HG02852 (cell line): ENCODE data around the gene AGR3.

ENCODE experiments used
- ATAC-seq: cut with Tn5 transposase; IDR thresholded peaks from one replicate; pipeline ENCODE4 v1.9.1; 2021; ENCODE audit warnings: mild to moderate bottlenecking, moderate library complexity; ENCODE audit not compliant: unreplicated experiment

AGR3 gene

GRCh38 chr7:16881844-16882243 lies at the start of gene AGR3:
AGR3 (minus strand) TSS chr7:16881983; CDS start chr7:16878618, 3,365 bp downstream.
- ATAC-seq: no peak

- no peak for ATAC-seq
Observed at GRCh38 chr7:16930946-16931345, 49.2 kb upstream of the AGR3 start.

- ATAC-seq: peak; percentile 69
Observed at GRCh38 chr7:16929146-16929762, 47.5 kb upstream of the AGR3 start.

- ATAC-seq: no peak
Observed at GRCh38 chr7:16926861-16927260, 45.1 kb upstream of the AGR3 start.

DNA sequence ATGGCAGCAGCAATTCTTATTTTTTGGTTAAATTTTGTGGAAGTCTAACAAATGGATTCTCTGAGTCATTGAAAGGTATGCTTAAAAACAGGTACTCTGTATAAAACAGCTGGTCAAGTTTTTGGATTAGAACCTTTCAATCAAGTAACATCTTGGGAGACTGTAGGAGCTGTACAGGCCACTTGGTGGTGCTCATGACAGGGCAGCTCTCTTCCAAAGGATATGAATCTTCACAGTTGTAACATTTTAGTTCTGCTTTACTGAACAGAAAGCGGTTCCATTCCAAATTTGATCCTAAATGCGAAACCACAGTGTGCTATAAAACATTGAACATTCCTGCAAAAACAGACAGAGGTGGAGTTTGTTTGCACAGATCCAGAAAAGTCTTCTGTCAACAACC lies 44.5 kb upstream of the AGR3 start:
- peak; percentile 44 for ATAC-seq

GRCh38 chr7:16925609-16926008 lies 43.8 kb upstream of the AGR3 start:
- no peak for ATAC-seq

DNA sequence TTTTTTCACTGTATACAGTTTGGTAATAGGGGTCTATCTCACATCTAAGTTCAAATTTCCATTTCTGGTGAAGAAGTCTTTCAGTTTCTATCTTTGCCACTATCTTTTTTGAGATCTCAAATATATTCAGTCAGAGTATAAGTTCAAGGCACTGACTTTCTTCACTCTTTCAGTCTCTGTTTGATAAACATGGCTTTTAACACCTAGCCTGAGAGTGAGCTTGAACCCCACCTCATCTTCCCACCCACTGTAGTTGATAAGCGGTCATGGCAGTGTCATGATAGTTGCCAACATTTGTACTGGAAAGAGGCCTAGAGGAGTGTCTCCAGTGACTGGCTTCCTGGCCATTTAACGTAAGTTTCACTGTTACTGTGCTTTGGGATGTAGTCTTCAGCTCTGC lies 41.2 kb upstream of the AGR3 start:
- ATAC-seq: peak; percentile 49

- ATAC-seq: no peak
Observed at GRCh38 chr7:16921644-16922257, 40.0 kb upstream of the AGR3 start.

DNA sequence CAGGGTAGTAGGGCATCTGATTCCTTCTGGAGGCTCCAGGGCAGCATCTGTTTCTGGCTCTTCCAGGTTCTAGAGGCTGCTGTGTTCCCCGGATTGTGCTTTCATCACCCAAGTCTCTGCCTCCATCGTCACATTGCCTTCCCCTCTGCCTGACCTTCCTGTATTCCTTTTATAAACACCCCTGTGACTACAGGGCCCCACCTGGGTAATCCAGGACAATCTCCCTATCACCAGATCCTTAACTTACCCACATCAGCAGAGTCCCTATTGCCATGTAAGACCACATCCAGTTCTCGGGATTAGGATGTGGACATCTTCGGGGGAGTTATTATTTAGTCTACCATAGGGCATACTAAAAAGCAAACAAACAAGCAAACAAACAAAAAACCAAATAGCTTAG lies 39.4 kb upstream of the AGR3 start:
- no peak for ATAC-seq

- no peak for ATAC-seq
Observed at GRCh38 chr7:16919440-16919839, 37.7 kb upstream of the AGR3 start.

DNA sequence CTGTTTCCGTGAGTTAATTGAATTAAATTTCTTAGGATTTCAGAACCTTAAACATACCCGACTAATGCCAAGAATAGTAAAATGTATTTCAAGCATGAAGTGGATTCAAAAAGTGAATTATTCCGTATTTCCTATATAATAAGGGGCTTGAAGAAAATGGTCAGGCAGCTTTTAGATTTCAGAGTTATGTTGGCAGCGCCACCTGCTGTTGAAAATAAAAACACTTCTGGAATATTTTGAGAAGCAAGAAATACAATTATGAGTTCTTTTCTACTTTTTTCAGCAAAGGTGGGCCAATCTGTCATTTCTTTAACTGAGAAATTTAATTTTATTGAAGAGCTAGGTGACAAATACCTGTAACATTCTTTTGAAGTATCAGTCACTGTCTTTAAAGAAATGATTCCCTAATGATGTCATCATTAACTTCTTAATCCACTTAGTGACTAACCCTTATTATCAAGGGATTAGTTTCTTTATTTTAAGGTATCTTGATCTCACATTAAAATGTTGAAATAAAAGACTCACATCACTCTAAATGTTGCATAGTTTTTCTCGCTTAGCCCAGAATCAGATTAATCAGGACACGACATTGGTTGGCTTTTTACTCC lies 36.6 kb upstream of the AGR3 start:
- no peak for ATAC-seq

DNA sequence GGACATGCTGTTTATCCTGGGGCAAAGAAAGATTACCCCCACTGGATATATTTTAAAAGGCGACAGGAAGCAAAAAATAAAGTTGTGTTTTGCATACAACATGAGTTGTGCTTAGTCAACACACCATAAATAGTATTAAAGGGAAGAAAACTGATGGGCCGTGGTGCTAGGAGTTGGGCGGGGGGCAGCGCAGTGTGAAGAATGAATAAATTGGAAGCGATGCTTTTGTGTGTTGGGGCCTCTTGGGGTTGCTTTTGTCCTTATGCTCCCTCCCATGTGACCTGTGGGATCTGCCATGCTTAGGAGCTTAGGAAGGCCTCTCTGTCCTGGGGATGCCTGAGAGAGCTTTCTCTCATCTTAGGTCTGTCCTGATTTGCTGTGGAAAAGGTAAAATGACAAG lies 35.0 kb upstream of the AGR3 start:
- no peak for ATAC-seq

DNA sequence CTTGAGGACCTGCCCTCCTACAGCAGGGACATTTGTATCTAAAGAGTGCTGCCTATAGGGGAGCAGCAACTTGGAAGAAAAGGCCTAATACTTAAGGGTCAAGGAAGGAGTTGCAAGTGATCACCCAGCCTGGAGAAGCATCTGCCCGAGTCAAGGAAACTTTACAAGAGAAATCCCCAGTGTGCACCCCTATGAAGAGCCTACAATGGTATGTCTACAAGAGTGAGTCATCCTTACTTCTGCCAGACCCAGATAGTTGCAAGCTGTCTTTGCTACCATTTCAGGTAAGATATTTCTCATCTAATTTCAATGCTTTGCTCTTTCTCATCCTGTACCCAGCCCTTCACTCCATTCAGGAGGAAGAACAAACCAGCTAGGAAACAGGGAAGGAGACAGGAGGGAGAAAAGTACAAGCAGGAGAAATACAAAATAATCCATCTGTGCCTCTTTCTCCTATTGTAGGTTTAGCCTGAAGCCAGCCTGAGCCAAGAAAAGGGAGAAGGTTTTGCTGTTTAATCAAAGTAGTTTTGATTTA lies 34.4 kb upstream of the AGR3 start:
- ATAC-seq: no peak

- no peak for ATAC-seq
Observed at GRCh38 chr7:16915405-16915804, 33.6 kb upstream of the AGR3 start.

- ATAC-seq: no peak
Observed at GRCh38 chr7:16914771-16915170, 33.0 kb upstream of the AGR3 start.

DNA sequence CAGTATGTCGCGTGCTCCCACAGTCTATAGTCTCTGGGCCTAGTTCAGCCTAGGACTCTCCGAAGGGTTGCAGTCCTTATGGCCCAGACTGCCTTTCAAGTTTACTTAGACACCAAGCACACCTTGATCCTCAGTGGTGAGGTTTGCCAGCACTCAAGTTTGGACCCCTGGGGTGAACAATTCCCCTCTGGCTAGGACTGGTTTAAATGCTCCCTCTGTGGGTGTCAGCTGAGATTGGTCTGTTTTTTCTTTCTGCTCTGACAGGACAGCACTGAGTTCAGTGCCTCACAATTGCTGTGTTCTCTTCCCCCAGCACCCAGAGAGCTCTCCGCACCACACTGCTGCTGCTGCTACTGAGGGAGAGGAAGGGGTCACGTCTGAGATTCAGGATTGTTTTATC lies 31.9 kb upstream of the AGR3 start:
- ATAC-seq: no peak

- ATAC-seq: no peak
Observed at GRCh38 chr7:16912540-16912939, 30.8 kb upstream of the AGR3 start.

DNA sequence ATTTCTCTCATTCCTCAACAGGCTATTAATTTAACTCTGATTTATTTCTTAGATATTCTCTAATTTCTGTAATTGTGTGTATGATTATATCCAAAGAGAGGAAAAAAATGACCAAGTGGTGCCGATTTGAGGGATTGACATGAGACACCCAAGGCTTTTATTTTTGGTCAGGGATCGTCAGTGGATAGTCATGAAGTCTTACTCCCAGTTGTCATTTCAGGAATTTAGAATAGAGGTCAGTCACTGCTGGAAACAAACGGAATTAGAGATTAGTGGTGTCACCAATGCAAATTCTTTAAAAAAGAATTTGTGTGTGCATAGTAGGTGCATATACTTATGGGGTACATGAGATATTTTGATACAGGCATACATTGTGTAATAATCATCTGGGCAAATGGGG lies 26.8 kb upstream of the AGR3 start:
- no peak for ATAC-seq

GRCh38 chr7:16905300-16906044 lies 23.7 kb upstream of the AGR3 start:
- no peak for ATAC-seq

GRCh38 chr7:16904076-16904475 lies 22.3 kb upstream of the AGR3 start:
- ATAC-seq: no peak

- ATAC-seq: no peak
Observed at GRCh38 chr7:16900209-16900768, 18.5 kb upstream of the AGR3 start.
